Uterus (tissue), 2 donors: ENCODE results near the gene COL25A1.

Experiments used
- POLR2A ChIP-seq, 2 donors: fragments of 450-650 bp; IDR thresholded peaks; one replicate each; pipeline ENCODE4 v1.6.1; 2016; ENCODE audit warnings: antibody characterized with exemption in 2 of 2, mild to moderate bottlenecking in 1 of 2, moderate library complexity in 1 of 2
- TF ChIP-seq, protein P1 (sequence below), 4 experiments: fragments of 200-600 bp in 2 of 4; fragments of 450-650 bp in 2 of 4; sonication (generic) in 2 of 4; IDR thresholded peaks; one replicate each; pipeline ENCODE4 v1.5.1; 2016 to 2019; ENCODE audit warnings: antibody characterized with exemption in 4 of 4, mild to moderate bottlenecking in 2 of 4, moderate library complexity in 1 of 4

DNA sequence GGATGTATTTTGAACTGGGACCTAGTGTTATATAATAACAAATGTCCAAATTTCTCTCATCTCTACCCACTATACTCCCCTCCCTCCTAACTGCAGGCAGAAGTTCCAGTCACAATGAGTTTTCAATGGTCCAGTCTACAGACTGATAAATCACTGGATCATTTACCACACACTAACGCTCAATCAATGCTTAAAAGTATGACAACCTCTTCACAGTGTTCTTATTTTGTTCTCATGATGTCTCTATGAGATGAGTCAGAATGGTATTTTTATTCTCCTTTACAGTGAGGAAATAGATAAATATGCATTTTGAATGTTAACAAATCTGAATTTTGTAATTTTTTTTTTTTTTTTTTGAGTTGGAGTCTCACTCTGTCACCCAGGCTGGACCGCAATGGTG is 455.9 kb downstream of the COL25A1 start:
- TF ChIP-seq, protein P1, sequence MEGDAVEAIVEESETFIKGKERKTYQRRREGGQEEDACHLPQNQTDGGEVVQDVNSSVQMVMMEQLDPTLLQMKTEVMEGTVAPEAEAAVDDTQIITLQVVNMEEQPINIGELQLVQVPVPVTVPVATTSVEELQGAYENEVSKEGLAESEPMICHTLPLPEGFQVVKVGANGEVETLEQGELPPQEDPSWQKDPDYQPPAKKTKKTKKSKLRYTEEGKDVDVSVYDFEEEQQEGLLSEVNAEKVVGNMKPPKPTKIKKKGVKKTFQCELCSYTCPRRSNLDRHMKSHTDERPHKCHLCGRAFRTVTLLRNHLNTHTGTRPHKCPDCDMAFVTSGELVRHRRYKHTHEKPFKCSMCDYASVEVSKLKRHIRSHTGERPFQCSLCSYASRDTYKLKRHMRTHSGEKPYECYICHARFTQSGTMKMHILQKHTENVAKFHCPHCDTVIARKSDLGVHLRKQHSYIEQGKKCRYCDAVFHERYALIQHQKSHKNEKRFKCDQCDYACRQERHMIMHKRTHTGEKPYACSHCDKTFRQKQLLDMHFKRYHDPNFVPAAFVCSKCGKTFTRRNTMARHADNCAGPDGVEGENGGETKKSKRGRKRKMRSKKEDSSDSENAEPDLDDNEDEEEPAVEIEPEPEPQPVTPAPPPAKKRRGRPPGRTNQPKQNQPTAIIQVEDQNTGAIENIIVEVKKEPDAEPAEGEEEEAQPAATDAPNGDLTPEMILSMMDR (IDR thresholded peaks at IDR 0.05), result no peak
- TF ChIP-seq POLR2A (IDR thresholded peaks at IDR 0.05), result no peak
